ENCODE results near the gene FAM120A.

FAM120A gene

GRCh38 chr9:93573516-93573828 is 122.0 kb downstream of the FAM120A start:
- no peak overlapping the region for H3K4me3 Mint-ChIP-seq
- peaks cover 25% of the 10 kb centered on the region for H3K4me1 Mint-ChIP-seq
- H3K36me3 Mint-ChIP-seq = peaks cover 2% of the 10 kb centered on the region
- no peaks in the 10 kb centered on the region for H3K27me3 Mint-ChIP-seq
- ATAC-seq (ENCODE audit: low read depth) = no peak
- DNase-seq (ENCODE audit: low spot score in 2 of 2) = no peak
- H3K27ac Mint-ChIP-seq = no peak overlapping the region
- peaks cover 2% of the 10 kb centered on the region for H3K9me3 Mint-ChIP-seq

GRCh38 chr9:93574091-93574899 is 122.8 kb downstream of the FAM120A start:
- ATAC-seq (ENCODE audit: low read depth) (no peak), DNase-seq (ENCODE audit: low spot score in 2 of 2) (no peak)
- peaks cover 2% of the 10 kb centered on the region for H3K9me3 Mint-ChIP-seq
- H3K27ac Mint-ChIP-seq = no peak overlapping the region
- peak overlapping the region; percentile 59 for H3K4me3 Mint-ChIP-seq
- H3K27me3 Mint-ChIP-seq = no peaks in the 10 kb centered on the region
- H3K4me1 Mint-ChIP-seq = peaks cover 27% of the 10 kb centered on the region
- H3K36me3 Mint-ChIP-seq = peaks cover 2% of the 10 kb centered on the region

- no peak for DNase-seq (ENCODE audit: low spot score in 2 of 2)
- ATAC-seq (ENCODE audit: low read depth) = no peak
- H3K27ac Mint-ChIP-seq = peak overlapping the region; percentile 85
Measured at GRCh38 chr9:93574900-93575795, 123.7 kb downstream of the FAM120A start.

GRCh38 chr9:93575796-93576257 is 124.3 kb downstream of the FAM120A start:
- H3K9me3 Mint-ChIP-seq = peaks cover 2% of the 10 kb centered on the region
- H3K4me1 Mint-ChIP-seq = peaks cover 26% of the 10 kb centered on the region
- peak; percentile 34 to 46 for DNase-seq (ENCODE audit: low spot score in 2 of 2)
- H3K27ac Mint-ChIP-seq = peak overlapping the region; percentile 85
- H3K4me3 Mint-ChIP-seq = peak overlapping the region; percentile 90
- no peaks in the 10 kb centered on the region for H3K27me3 Mint-ChIP-seq
- peak; percentile 57 for ATAC-seq (ENCODE audit: low read depth)
- no peaks in the 10 kb centered on the region for H3K36me3 Mint-ChIP-seq

More at GRCh38 chr9:93574900-93575795, 123.7 kb downstream of the FAM120A start:
- Mint-ChIP-seq H3K4me3 (peak overlapping the region; percentile 90), H3K4me1 (peaks cover 22% of the 10 kb centered on the region), H3K36me3 (peaks cover 2% of the 10 kb centered on the region), H3K9me3 (peaks cover 2% of the 10 kb centered on the region), H3K27me3 (no peaks in the 10 kb centered on the region)

- peaks cover 29% of the 10 kb centered on the region for H3K4me1 Mint-ChIP-seq
Measured at GRCh38 chr9:93576258-93577077, 125.0 kb downstream of the FAM120A start, which contains the start of gene PHF2. Gene PHF2, plus strand, starts transcription at chr9:93576584. Its CDS starts 190 bp downstream, at chr9:93576774.

GRCh38 chr9:93577078-93577974 is 125.8 kb downstream of the FAM120A start:
- peak; percentile 6 for ATAC-seq (ENCODE audit: low read depth)
- Mint-ChIP-seq H3K4me1 (peaks cover 32% of the 10 kb centered on the region), H3K27me3 (no peaks in the 10 kb centered on the region), H3K27ac (peak overlapping the region; percentile 74), H3K36me3 (no peaks in the 10 kb centered on the region), H3K9me3 (no peaks in the 10 kb centered on the region), H3K4me3 (peak overlapping the region; percentile 83)
- peak in 1 of 2 donors; percentile 46 for DNase-seq (ENCODE audit: low spot score in 2 of 2)

More at GRCh38 chr9:93576258-93577077, 125.0 kb downstream of the FAM120A start, which contains the start of gene PHF2:
- peak; percentile 67 for ATAC-seq (ENCODE audit: low read depth)
- Mint-ChIP-seq H3K4me3 (peak within 1 kb of the TSS; percentile 90), H3K9me3 (no peaks in the 10 kb centered on the region), H3K36me3 (no peaks in the 10 kb centered on the region), H3K27me3 (no peaks in the 10 kb centered on the region), H3K27ac (peak within 1 kb of the TSS; percentile 85)
- DNase-seq (ENCODE audit: low spot score in 2 of 2) = peak; percentile 26 to 45

- Mint-ChIP-seq H3K4me1 (peaks cover 33% of the 10 kb centered on the region), H3K27me3 (no peaks in the 10 kb centered on the region), H3K27ac (peak overlapping the region; percentile 74), H3K4me3 (peak overlapping the region; percentile 83), H3K36me3 (no peaks in the 10 kb centered on the region), H3K9me3 (no peaks in the 10 kb centered on the region)
- ATAC-seq (ENCODE audit: low read depth) = no peak
- DNase-seq (ENCODE audit: low spot score in 2 of 2) = no peak
Measured at GRCh38 chr9:93577975-93578682, 126.6 kb downstream of the FAM120A start.

- H3K4me3 Mint-ChIP-seq = no peak overlapping the region
Measured at GRCh38 chr9:93578844-93579243, 127.4 kb downstream of the FAM120A start.

GRCh38 chr9:93579711-93580516 is 128.4 kb downstream of the FAM120A start:
- peaks cover 29% of the 10 kb centered on the region for H3K4me1 Mint-ChIP-seq
- ATAC-seq (ENCODE audit: low read depth) (no peak), DNase-seq (ENCODE audit: low spot score in 2 of 2) (no peak)
- H3K9me3 Mint-ChIP-seq = peaks cover 2% of the 10 kb centered on the region
- H3K27ac Mint-ChIP-seq = peak overlapping the region; percentile 64
- H3K36me3 Mint-ChIP-seq = peaks cover 7% of the 10 kb centered on the region
- H3K27me3 Mint-ChIP-seq = no peaks in the 10 kb centered on the region
- H3K4me3 Mint-ChIP-seq = no peak overlapping the region

More at GRCh38 chr9:93578844-93579243, 127.4 kb downstream of the FAM120A start:
- H3K4me1 Mint-ChIP-seq = peaks cover 31% of the 10 kb centered on the region
- H3K36me3 Mint-ChIP-seq = no peaks in the 10 kb centered on the region
- no peak for ATAC-seq (ENCODE audit: low read depth)
- no peaks in the 10 kb centered on the region for H3K9me3 Mint-ChIP-seq
- no peak overlapping the region for H3K27ac Mint-ChIP-seq
- H3K27me3 Mint-ChIP-seq = no peaks in the 10 kb centered on the region
- DNase-seq (ENCODE audit: low spot score in 2 of 2) = no peak

- Mint-ChIP-seq H3K4me3 (no peak overlapping the region), H3K9me3 (peaks cover 2% of the 10 kb centered on the region), H3K36me3 (peaks cover 8% of the 10 kb centered on the region), H3K27ac (peak overlapping the region; percentile 64), H3K27me3 (no peaks in the 10 kb centered on the region), H3K4me1 (peaks cover 24% of the 10 kb centered on the region)
- ATAC-seq (ENCODE audit: low read depth) (no peak), DNase-seq (ENCODE audit: low spot score in 2 of 2) (no peak)
Measured at GRCh38 chr9:93580654-93581380, 129.3 kb downstream of the FAM120A start.

GRCh38 chr9:93582115-93582514 is 130.6 kb downstream of the FAM120A start:
- Mint-ChIP-seq H3K4me1 (peaks cover 29% of the 10 kb centered on the region), H3K4me3 (no peak overlapping the region), H3K27ac (peak overlapping the region; percentile 8), H3K27me3 (no peaks in the 10 kb centered on the region), H3K36me3 (peaks cover 8% of the 10 kb centered on the region), H3K9me3 (peaks cover 2% of the 10 kb centered on the region)
- ATAC-seq (ENCODE audit: low read depth) (no peak), DNase-seq (ENCODE audit: low spot score in 2 of 2) (no peak)

Data from memory B cell (primary cell).